GM18517 (cell line): Measurements from ENCODE around the gene ORAI3.

Source experiments
- ATAC-seq: cut with Tn5 transposase; IDR thresholded peaks from one replicate; pipeline ENCODE4 v1.9.1; 2021; ENCODE audit warnings: mild to moderate bottlenecking, moderate library complexity; ENCODE audit not compliant: unreplicated experiment

ORAI3 gene

GRCh38 chr16:30966033-30966619, 17.3 kb downstream of the ORAI3 start:
- no peak for ATAC-seq

- ATAC-seq = no peak
Measured at GRCh38 chr16:30967795-30968194, 18.9 kb downstream of the ORAI3 start.

GRCh38 chr16:30969246-30969842, 20.5 kb downstream of the ORAI3 start:
- ATAC-seq = no peak

GRCh38 chr16:30971298-30971697, 22.4 kb downstream of the ORAI3 start:
- no peak for ATAC-seq

- no peak for ATAC-seq
Measured at GRCh38 chr16:30972872-30973271, 24.0 kb downstream of the ORAI3 start.

GRCh38 chr16:30974348-30974747, 25.5 kb downstream of the ORAI3 start:
- no peak for ATAC-seq

- no peak for ATAC-seq
Measured at GRCh38 chr16:30976486-30976885, 27.6 kb downstream of the ORAI3 start.

GRCh38 chr16:30977502-30977901, 28.6 kb downstream of the ORAI3 start:
- ATAC-seq = no peak

GRCh38 chr16:30979170-30980022, 30.5 kb downstream of the ORAI3 start:
- no peak for ATAC-seq

- ATAC-seq = no peak
Measured at GRCh38 chr16:30980023-30980371, 31.1 kb downstream of the ORAI3 start.

GRCh38 chr16:30980434-30980833, 31.6 kb downstream of the ORAI3 start:
- no peak for ATAC-seq

- ATAC-seq = no peak
Measured at GRCh38 chr16:30980959-30981358, 32.1 kb downstream of the ORAI3 start.

GRCh38 chr16:30982548-30983288, 33.9 kb downstream of the ORAI3 start:
- no peak for ATAC-seq

- no peak for ATAC-seq
Measured at GRCh38 chr16:30983289-30983889, 34.5 kb downstream of the ORAI3 start.

GRCh38 chr16:30983898-30984610, 35.2 kb downstream of the ORAI3 start:
- ATAC-seq = no peak

- ATAC-seq = no peak
Measured at GRCh38 chr16:30984669-30985400, 36.0 kb downstream of the ORAI3 start, which contains the start of gene HSD3B7. Gene HSD3B7, plus strand, starts transcription at chr16:30985207. Its CDS starts 452 bp downstream, at chr16:30985659.

GRCh38 chr16:30985401-30986128, 36.7 kb downstream of the ORAI3 start:
- no peak for ATAC-seq

GRCh38 chr16:30986129-30986991, 37.5 kb downstream of the ORAI3 start:
- ATAC-seq = no peak
